HG02981 (cell line): ENCODE data around the gene OXSR1.
"Not testable (repeated sequence)": the region's sequence is repeated elsewhere in the genome, so short reads cannot be mapped to it uniquely, and the experiment has no call there.

Source experiments
- ATAC-seq: cut with Tn5 transposase; IDR thresholded peaks from one replicate; pipeline ENCODE4 v1.9.1; 2021; ENCODE audit warnings: mild to moderate bottlenecking, moderate library complexity; ENCODE audit not compliant: unreplicated experiment

Gene OXSR1

DNA sequence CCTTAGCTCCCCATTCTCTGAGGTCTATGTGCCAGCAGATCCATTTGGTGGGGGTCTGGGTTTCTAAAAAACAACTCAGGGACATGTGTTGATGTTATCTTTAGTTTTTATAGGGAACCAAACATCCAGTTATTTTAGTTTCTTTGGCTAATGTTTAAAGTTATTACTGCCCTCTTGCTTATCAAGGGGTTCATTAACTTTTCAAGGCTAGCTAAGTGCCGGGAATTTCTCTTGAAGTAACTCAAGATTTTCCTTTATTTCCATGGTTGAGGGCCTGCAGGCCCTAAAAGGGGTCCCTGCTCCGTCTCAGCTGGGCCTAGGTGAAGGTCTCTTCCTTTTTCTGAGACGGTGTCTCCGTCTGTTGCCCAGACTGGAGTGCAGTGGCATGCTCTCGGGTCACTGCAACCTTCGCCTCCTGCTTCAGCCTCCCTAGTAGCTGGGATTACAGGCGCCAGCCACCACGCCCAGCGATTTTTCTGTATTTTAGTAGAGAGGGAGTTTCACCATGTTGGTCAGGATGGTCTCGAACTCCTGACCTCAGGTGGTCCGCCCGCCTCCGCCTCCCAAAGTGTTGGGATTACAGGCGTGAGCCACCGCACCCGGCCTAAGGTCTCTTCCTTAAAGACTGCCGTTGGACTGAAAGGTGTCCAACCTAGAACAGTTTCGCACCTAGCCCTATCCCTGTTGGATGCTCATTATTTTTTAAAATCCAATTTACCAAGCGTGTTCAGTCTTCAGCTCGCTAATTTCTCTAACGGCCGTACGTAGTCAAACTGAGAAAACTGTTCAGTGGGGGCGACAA lies 1.3 kb upstream of the OXSR1 start:
- ATAC-seq: no peak

DNA sequence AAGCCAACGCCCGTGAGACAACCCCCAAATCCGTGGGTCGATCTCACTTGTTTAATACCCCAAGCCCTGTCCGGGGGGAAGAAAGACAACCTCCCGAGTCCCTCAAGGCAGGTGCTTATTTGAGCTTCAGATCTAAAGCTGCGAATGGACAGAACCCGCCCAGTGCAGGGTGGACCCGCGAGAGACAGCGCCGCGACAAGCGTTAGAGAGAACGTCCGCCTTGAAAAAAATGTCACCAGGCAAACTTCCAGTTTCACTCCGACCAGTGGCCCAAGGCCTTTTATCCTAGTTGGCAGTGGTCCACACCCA lies 740 bp upstream of the OXSR1 start:
- ATAC-seq: peak; percentile 18

DNA sequence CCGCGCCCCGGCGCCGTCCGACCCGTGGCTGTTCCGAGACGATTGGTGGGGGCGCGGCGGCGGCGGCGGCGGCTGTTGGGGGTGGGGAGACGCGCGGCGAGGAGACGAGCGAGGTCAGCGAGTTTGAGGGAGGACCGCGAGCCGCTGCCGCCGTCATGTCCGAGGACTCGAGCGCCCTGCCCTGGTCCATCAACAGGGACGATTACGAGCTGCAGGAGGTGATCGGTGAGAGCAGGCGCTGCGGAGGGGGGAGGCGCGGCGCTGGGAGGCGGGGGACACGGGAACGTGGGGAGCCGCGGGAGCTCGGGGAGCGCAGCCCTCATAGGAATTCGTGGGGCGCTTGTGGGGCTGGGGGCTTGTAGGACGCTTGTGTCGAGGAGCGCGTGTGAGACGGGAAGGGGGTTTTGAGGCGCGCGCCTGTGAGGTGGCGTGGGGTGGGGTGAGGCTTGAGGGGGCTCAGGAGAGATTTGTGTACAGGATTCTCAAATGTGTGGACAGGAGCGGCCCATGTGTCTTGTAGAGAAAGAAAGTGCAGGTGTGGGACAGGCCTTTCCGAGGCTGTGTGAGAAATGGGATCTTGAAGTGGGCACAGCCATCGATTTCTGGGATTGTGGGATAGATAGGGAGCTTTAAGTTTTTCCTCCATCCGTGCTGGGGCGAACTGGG lies 518 bp downstream of the OXSR1 start:
- no peak for ATAC-seq

DNA sequence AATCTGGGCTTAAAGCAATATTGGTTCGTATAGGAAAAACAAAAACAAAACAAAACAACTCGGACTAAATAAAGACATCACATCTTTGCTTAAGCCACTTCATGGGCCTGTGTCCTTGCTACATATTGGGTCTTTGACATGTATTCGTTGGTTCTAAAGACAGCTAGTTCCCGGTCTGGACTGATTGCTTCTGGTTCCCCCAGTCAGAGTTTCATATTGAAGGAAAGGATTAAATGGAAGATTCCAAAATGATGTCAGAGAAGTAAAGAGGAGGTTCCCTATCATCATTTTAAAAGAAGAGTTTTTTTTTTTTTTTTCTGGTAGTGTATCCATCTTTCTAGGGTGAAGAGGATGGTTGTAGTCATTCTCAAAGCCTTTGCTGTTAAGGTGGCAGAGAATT lies 2.3 kb downstream of the OXSR1 start:
- no peak for ATAC-seq

DNA sequence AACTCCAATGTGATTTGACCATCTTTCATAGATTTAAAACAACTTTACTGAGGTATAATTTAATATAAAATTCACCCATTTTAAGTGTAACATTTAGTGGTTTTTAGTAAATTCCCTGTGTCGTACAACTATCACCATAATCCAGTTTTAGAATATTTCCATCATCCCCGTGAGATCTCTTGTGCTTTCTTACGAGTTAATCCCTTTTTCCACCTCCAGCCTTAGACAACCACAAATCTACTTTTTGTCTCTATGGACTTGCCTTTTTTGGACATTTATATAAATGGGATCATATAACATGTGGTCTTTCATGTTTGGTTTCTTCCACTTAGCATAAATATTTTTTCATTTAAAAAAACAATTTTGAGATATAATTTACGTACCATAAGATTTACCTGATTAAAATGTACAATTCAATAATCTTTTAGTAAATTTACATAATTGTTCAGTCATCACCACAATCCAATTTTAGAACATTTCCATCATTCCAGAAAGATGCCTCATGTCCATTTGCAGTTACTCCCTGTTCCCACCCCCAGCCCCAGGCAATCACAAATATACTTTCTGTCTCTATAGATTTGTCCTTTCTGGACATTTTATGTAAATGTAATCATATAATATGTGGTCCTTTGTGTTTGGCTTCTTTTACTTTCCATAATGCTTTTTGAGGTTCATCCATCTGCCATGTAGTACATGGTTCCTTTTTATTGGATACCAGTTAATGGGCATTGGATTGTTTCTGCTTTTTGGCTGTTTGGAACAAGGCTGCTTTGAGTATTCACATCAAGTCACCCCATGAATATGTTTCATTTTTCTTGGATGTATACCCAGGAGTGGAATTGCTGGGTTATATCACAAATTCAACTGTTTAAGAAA lies 3.1 kb downstream of the OXSR1 start:
- no peak for ATAC-seq

DNA sequence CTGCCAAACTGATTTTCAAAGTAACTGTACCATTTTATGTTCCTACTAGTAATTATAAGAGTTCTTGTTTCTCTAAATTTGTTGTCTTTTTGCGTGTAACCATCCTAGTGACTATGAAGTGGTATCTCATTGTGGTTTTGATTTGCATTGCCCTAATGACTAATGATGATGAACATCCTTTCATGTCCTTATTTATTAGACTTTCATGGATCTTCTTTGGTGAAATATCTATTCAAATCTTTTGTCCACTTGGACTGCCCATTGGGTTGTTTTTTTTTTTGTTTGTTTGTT lies 3.6 kb downstream of the OXSR1 start:
- no peak for ATAC-seq

DNA sequence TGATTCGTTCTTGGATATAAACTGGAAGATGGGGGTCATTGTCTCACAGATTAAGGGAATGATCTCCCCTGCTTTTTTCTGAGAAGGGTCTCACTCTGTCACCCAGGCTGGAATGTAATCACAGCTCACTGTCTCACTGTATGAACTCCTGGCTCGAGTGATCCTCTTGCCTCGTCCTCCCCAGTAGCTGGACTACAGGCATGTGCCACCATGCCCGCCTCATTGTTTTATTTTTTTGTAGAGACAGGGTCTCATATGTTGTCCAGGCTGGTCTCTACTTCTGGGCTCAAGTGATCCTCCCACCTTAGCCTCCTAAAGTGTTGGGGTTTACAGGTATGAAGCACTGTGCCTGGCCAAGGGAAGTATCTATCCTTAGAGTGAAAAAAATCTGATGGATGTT lies 5.4 kb downstream of the OXSR1 start:
- ATAC-seq: no peak

DNA sequence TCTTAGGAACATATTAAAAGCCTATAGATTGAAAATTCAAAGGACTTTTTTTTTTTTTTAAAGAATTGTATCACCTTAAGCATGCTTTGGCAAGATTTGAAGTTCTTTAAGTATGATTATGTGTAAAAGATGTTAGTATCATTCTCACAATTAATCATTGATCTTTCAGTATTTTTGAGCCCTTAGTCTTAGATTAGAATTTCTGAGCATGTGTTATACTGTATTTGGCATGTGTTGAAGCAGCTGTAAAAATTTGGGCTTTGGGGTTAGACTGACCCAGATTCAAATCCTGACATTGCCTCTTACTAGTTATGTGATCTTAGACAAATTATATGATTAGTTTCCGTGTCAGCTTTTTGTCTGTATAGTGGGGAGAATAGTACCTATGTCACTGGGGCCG lies 6.3 kb downstream of the OXSR1 start:
- ATAC-seq: no peak

DNA sequence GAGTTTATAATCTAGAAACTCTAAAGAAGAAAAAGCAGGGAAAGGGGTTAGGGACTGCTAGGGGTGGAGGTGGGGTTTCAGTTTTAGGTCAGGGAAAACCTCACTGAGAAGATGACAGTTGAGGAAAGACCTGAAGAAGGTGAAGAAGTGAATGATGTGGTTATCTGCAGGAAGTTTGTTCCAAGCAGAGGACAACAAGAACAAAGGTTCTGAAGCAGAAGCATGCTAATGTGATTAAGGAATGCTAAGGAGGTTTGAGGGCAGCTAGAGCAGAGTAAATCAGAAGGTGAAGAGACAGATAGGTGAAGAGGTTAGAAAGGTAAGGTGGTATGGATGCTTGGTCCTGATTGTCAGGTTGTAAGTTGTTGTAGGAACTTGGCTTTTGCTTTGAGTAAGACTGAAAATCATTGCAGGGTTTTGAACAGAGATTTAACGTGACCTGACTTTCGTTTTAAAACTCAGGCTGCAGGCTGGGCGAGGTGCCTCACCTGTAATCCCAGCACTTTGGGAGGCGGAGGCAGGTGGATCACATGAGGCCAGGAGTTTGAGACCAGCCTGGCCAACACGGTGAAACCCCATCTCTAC lies 8.6 kb downstream of the OXSR1 start:
- ATAC-seq: peak; percentile 48

DNA sequence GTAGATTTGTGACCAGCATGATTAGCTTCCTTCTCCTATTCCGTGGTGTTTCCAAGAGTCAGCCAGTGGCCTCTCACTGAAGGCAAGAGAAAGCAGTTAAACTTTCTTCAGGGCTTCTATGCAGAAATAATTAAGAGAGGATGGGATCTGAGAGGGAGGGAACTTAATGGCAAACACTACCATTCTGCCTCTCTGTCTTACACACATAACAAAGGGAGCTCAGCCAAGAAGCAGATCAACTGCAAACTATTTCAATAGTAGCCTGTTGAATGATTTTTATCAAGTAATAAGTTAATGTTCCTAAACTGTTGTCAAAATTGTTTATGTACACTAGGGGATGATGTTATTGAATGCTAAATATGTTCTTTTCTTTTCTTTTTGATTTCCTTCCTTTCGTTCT lies 11.8 kb downstream of the OXSR1 start:
- no peak for ATAC-seq

DNA sequence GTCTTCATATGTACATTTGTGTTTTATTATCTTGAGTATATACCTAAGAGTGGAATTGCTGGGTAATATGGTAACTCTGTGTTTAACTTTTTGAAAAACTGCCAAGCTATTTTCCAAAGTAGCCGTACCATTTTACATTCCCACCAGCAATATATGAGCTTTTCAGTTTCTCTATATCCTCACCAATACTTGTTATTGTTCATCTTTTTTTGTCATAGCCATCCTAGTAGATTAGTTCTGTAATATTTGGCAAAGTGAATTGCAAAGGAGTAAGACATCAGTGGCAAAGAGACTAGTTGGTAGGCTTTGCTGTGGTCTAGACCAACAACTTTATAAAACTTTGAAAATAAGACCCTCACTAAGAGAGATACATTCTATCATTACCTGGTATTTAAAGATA lies 21.4 kb downstream of the OXSR1 start:
- ATAC-seq: no peak

DNA sequence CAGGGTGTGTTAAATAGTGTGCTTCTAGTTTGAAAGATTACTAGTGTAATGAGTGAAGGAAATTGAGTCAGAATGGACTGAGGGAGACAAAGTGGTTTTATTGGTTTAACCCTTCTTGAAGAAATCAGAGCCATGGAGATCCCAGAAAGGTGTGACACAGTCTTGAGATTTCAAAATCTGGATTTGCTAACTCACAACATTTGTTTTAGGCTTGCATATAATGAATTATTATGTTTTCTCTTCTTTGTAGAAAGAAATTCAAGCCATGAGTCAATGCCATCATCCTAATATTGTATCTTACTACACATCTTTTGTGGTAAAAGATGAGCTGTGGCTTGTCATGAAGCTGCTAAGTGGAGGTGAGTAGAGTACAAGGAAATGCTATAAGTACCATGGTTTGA lies 25.1 kb downstream of the OXSR1 start:
- ATAC-seq: no peak

DNA sequence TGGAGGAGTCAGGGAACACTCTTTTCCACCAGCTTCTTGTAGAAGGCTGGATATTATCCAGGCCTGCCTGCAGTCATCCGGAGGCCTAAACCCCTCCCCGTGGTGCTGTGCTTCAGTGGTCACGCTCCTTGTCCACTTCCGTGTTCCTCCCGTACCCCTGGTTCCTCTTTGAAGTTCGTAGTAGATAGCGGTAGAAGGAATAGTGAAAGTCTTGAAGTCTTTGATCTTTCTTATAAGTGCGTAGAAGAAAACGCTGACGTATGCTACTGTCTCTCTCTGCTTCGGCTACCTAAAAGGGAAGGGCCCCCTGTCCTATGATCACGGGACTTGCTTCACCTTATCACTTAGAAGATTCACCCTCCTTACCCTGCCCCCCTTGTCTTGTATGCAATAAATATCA lies 37.6 kb downstream of the OXSR1 start:
- ATAC-seq: not testable (repeated sequence)

DNA sequence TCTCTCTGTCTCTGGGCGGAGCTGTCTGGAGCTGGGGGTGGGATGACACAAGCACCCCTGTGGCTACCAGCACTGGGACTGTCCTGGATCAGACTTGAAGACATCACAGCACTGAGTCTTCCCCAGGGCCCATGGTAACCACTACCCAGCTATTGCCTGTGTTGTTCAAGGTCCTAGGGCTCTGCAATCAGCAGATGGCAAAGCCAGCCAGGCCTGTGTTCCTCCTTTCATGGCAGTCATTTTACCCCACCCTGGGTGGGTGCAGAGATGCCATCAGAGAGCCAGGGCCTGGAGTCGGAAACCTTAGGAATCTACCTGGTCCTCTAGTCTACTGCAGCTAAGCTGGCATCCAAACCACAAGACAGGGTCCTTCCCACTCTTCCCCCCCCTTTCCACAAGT lies 38.4 kb downstream of the OXSR1 start:
- no peak for ATAC-seq

DNA sequence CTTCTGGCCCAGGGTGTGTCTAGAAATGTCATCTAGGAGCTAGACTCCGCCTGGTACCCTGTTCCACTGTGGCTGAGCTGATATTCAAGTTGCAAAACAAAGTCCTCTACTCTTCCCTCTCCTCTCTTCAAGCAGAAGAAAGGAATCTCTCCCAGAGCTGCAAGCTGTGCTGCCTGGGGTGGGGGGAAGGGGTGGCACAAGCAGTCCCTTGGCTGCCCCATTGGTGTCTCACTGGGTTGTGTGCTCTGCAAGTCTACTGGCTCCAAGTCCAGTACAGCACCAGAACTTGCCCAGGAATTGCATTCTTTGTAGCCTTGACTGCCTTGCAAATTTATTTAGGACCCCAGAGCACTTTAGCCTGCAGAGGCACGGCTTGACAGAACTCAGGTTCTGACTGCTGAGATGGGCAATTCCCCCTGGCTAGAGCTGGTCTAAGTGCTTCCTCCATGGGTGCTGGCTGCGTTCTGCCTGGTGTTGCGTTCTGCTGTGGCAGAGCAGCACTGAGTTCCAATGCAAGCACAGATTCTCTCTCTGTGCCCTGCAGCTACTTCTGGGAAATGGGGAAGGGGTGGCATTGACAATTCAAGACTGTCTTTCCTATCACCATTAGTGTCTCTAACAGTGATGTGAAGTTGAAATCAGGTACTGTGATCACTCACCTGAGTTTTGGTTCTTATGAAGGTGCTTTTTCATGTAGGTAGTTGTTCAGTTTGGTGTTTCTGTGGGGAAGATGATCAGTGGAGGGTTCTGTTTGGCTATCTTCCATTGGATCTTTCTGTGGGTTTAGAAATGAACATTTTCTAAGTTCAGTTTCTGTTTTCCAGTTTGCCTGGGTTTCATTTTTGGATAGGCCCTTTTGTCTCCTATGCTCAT lies 39.5 kb downstream of the OXSR1 start:
- ATAC-seq: no peak

DNA sequence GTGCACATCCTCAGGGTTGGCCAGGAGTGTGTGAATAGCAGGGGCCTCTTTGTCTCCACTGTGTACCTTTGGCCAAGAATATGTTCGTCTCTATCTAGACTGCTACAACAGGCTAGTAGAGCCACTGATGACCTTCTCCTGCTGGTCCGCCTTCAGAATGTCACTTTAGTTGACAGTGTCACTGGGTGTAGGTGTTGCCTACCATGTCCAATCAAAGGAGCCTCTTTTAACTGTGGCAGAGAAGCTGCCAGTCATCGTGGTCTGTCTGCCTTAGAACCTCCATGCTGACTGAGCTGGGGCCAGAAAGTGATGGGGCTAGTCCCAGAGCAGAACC lies 40.1 kb downstream of the OXSR1 start:
- no peak for ATAC-seq

DNA sequence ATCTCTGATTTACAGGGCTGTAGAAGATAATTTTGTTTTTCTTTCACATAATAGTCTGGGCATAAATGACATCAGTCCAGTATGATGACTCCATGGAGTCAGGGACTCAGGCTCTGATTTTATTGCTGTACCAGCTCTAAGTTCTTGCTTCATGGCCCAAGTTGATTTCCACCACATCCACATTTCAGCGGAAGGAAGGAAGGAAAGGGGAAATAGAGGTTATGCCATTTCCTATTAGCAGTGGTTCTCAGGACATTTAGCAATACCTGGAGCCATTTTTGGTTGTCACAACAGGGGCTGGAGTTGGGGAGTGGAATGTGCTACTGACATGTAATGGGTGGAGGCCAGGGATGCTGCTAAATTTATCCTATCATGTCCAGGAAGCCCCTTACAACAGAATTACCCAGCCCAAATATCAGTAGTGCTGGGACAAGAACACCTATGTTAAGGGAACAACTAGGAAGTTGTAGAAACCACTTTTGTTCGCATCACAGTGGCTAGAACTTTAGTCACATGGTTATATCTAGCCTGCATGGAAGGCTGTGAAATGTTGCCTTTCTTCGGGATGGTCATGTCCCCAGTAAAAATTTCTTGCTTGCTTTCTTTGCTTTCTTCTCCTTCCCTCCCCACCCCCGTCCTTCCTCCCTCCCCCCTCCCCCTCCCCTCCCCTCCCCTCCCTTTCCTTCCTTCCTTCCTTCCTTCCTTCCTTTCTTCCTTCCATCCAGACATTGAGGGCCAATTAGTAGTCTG lies 42.1 kb downstream of the OXSR1 start:
- ATAC-seq: no peak

DNA sequence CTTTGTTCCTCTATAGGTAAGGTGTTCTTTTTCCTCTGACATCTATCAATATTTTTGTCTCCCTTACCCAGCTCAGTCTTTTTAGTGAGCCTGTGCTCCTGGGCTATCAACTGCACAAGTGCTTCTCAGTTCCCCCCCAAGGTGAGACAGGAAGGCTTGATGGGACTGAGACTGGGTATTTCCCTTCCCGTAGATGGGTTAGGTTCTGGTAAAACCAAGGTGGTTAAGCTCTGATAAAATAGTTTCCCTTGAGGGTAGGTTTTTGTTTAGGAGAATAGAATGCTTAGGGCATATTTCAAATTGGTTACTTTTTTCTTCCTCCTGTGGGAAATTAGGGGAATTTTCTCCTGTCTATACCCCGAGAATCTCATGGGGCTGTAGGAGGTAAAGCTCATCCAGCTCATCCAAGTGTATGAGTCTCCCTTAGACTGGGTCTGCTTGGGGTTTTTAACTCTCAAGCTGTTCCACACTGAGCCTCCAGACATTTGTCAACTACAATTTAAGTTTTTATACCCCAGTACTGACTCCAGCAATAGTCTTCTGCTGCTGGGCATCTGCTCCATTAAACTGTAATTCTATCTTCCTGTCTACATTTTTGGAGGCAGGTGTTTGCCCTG lies 44.9 kb downstream of the OXSR1 start:
- peak; percentile 76 for ATAC-seq

DNA sequence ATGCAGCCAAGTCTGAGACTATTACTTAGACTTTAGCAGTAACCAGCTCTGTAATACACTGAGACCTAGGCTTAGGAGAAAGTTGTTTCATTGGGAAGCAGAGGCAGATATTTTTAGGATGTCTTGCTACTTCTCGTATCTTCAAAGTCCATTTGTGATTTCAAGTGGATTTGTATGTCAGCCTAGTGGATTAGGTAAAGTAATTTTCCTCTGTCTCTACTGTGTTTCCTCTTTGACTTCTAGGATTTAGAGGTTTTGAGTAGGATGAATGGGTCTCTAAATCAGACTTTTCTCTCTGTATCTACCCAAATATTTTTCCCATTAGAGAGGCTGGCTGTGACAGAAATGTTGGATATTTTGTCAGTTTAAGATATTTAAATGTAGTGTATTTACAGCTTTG lies 46.8 kb downstream of the OXSR1 start:
- ATAC-seq: no peak

DNA sequence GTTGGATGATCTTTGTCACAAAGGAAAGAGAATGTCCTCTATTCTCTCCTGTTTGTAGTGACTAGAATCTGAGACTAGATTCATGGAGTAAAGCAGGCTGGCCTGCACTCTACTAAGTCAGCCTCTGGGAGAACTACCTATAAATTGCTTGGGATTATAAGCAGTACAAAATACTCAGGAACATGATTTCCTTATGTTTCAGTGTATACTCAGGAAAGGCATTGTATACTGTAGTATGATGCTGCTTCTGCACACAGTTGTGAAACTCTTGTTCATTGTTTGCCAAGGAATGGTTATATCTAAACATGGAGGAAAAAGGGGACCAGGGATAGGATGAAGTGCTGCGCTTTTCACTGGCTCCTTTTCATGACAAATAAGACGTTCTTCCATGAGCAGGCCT lies 49.2 kb downstream of the OXSR1 start:
- ATAC-seq: no peak
